IPS-18c (cell line): ENCODE measurements around the gene MZB1.

ENCODE experiments used
- H3K4me3 ChIP-seq: 2 replicates; pipeline ENCODE4 v1.7.0; 2013; ENCODE audit warnings: low read depth, mild to moderate bottlenecking, low read length, moderate library complexity; ENCODE audit not compliant: insufficient read depth
- H3K9me3 ChIP-seq: one replicate; pipeline ENCODE4 v1.6.1; 2013; ENCODE audit warnings: mild to moderate bottlenecking, low read length, moderate library complexity; ENCODE audit not compliant: control insufficient read depth, insufficient read depth

Gene MZB1

GRCh38 chr5:139385061-139386049 lies 4.4 kb downstream of the MZB1 start:
- H3K4me3 ChIP-seq, result no peak overlapping the region
- no peaks in the 10 kb centered on the region for H3K9me3 ChIP-seq

GRCh38 chr5:139384591-139385051 lies 5.1 kb downstream of the MZB1 start:
- H3K9me3 ChIP-seq, result no peaks in the 10 kb centered on the region
- H3K4me3 ChIP-seq, result no peak overlapping the region; the same call in 1 of the 2 replicates

GRCh38 chr5:139383993-139384590 lies 5.6 kb downstream of the MZB1 start:
- Histone ChIP-seq H3K9me3 (no peaks in the 10 kb centered on the region), H3K4me3 (no peak overlapping the region; the same call in 1 of the 2 replicates)

GRCh38 chr5:139383275-139383992 lies 6.3 kb downstream of the MZB1 start, which contains the start of gene SLC23A1:
TSS of gene SLC23A1 (minus strand) at chr5:139383297. CDS start at chr5:139383253, 44 bp downstream.
- Histone ChIP-seq H3K9me3 (no peaks in the 10 kb centered on the region), H3K4me3 (no peak within 1 kb of the TSS)

GRCh38 chr5:139382807-139383206 lies 6.9 kb downstream of the MZB1 start:
- Histone ChIP-seq H3K9me3 (no peaks in the 10 kb centered on the region), H3K4me3 (no peak overlapping the region)

GRCh38 chr5:139381837-139382761 lies 7.6 kb downstream of the MZB1 start:
- no peaks in the 10 kb centered on the region for H3K9me3 ChIP-seq
- H3K4me3 ChIP-seq, result no peak overlapping the region

- Histone ChIP-seq H3K4me3 (no peak overlapping the region), H3K9me3 (no peaks in the 10 kb centered on the region)
Observed at GRCh38 chr5:139379626-139380449, 9.9 kb downstream of the MZB1 start.

- Histone ChIP-seq H3K9me3 (no peaks in the 10 kb centered on the region), H3K4me3 (0 out of 2 replicates have a peak overlapping the region, but pooled peaks have one; percentile 29)
Observed at GRCh38 chr5:139378941-139379361, 10.8 kb downstream of the MZB1 start.

GRCh38 chr5:139378101-139378825 lies 11.4 kb downstream of the MZB1 start:
- no peaks in the 10 kb centered on the region for H3K9me3 ChIP-seq
- H3K4me3 ChIP-seq, result peak overlapping the region; percentile 29; the same call in 1 of the 2 replicates

GRCh38 chr5:139377226-139377625 lies 12.5 kb downstream of the MZB1 start:
- Histone ChIP-seq H3K9me3 (no peaks in the 10 kb centered on the region), H3K4me3 (no peak overlapping the region)

GRCh38 chr5:139376364-139376763 lies 13.3 kb downstream of the MZB1 start:
- no peaks in the 10 kb centered on the region for H3K9me3 ChIP-seq

GRCh38 chr5:139374909-139375308 lies 14.8 kb downstream of the MZB1 start:
- no peaks in the 10 kb centered on the region for H3K9me3 ChIP-seq
- H3K4me3 ChIP-seq, result no peak overlapping the region

More at GRCh38 chr5:139376364-139376763, 13.3 kb downstream of the MZB1 start:
- no peak overlapping the region for H3K4me3 ChIP-seq

GRCh38 chr5:139371482-139372435 lies 18.0 kb downstream of the MZB1 start:
- Histone ChIP-seq H3K4me3 (no peak overlapping the region), H3K9me3 (no peaks in the 10 kb centered on the region)

- Histone ChIP-seq H3K4me3 (no peak overlapping the region), H3K9me3 (no peaks in the 10 kb centered on the region)
Observed at GRCh38 chr5:139369181-139369580, 20.5 kb downstream of the MZB1 start.
